ENCODE measurements around the gene TACC3.

Gene TACC3

GRCh38 chr4:1760521-1761071 lies 39.3 kb downstream of the TACC3 start:
- TF ChIP-seq CTCF (IDR thresholded peaks at IDR 0.05; ENCODE audit: low read length, missing control alignments): no peak
- no peak overlapping the region for H3K4me3 ChIP-seq (replicated peaks; ENCODE audit: low read depth, low read length)
- DNase-seq (ENCODE audit: low read depth): no peak

GRCh38 chr4:1761130-1761689 lies 39.9 kb downstream of the TACC3 start:
- no peak for DNase-seq (ENCODE audit: low read depth)
- no peak for TF ChIP-seq CTCF (IDR thresholded peaks at IDR 0.05; ENCODE audit: low read length, missing control alignments)
- no peak overlapping the region for H3K4me3 ChIP-seq (replicated peaks; ENCODE audit: low read depth, low read length)

DNA sequence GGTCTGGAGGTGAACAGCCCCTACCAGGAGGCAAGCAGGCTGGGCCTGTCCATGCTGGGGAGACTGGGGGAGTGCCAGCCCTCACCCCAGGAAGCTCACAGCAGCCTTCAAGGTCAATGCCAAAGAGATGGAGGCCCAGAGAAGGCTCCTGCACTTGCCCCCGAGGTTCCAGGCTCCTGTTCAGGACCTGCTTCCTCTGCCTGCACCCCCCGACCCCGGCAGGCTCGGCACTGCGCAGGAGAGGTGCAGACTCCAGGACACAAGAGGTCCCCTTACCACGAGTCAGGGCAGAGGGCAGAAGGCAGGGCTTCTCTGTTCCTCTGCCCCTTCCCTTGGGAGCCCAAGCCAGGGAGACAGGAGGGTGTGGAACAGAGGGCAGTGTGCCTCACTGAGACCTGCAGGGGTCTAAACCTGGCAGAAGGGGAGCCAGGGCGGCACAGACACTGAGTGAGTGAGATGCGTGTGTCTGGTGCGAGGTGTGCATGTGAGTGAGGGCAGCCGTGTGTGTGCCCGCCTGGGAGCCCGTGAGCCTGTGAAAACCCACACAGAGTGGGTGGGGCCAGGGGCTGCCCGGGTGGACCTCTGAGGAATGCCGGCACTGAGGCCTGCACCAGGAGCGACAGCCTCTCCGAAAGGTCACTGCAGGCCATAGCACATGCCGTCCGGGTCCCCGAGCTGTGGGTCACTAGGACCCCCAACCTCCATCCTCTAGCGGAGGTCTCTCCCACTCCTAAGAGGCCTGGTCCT lies 41.1 kb downstream of the TACC3 start:
- H3K4me3 ChIP-seq (replicated peaks; ENCODE audit: low read depth, low read length): no peak overlapping the region
- DNase-seq (ENCODE audit: low read depth): no peak
- TF ChIP-seq CTCF (IDR thresholded peaks at IDR 0.05; ENCODE audit: low read length, missing control alignments): no peak

GRCh38 chr4:1763070-1763549 lies 41.8 kb downstream of the TACC3 start:
- no peak for DNase-seq (ENCODE audit: low read depth)
- TF ChIP-seq CTCF (IDR thresholded peaks at IDR 0.05; ENCODE audit: low read length, missing control alignments): no peak
- H3K4me3 ChIP-seq (replicated peaks; ENCODE audit: low read depth, low read length): no peak overlapping the region

GRCh38 chr4:1763550-1764080 lies 42.3 kb downstream of the TACC3 start:
- no peak for TF ChIP-seq CTCF (IDR thresholded peaks at IDR 0.05; ENCODE audit: low read length, missing control alignments)
- peak; percentile 39 for DNase-seq (ENCODE audit: low read depth)

GRCh38 chr4:1764670-1765069 lies 43.3 kb downstream of the TACC3 start:
- DNase-seq (ENCODE audit: low read depth): no peak
- no peak overlapping the region for H3K4me3 ChIP-seq (replicated peaks; ENCODE audit: low read depth, low read length)
- TF ChIP-seq CTCF (IDR thresholded peaks at IDR 0.05; ENCODE audit: low read length, missing control alignments): no peak

More at GRCh38 chr4:1763550-1764080, 42.3 kb downstream of the TACC3 start:
- H3K4me3 ChIP-seq (replicated peaks; ENCODE audit: low read depth, low read length): no peak overlapping the region
